ENCODE data around the gene CNOT6L. TPM values are rescaled to one million over a fixed set of nuclear protein-coding genes. Genes with fewer than 3 reads are reported as not detected.
"Not testable (repeated sequence)": the region's sequence is repeated elsewhere in the genome, so short reads cannot be mapped to it uniquely, and the experiment has no call there.

Gene CNOT6L
- total RNA-seq = 10 to 100 TPM; 12.7 to 22.6 (median 17.2) TPM

GRCh38 chr4:77818602-77819403 is at the start of gene CNOT6L:
Gene CNOT6L, minus strand, starts transcription at chr4:77819368. Its CDS starts 60 bp downstream, at chr4:77819308.
- H3K27ac ChIP-seq = peak within 1 kb of the TSS; percentile 86 to 95
- ATAC-seq (replicated peaks in 6 of 8) = peak; percentile 29 to 61 (median 38)
- peaks cover 3 to 19% of the 10 kb centered on the region in 2 donors for H3K4me1 ChIP-seq (replicated peaks in 1 of 2)
- in situ Hi-C loops (cut with MboI; ENCODE audit: low pct_unique_long_range_greater_than_20kb in 2 of 9, low sequenced_read_pairs in 9 of 9, unreplicated experiment in 9 of 9) = no loop called here
- H3K4me3 ChIP-seq = peak within 1 kb of the TSS; percentile 84 to 100 (median 95)
- WGBS, 10 experiments = 0 to 4% (median 0%) methylated on average over 1 to 18 of the region's 89 CpGs; no CpG with 5 or more reads in 3 of the 10 experiments

DNA sequence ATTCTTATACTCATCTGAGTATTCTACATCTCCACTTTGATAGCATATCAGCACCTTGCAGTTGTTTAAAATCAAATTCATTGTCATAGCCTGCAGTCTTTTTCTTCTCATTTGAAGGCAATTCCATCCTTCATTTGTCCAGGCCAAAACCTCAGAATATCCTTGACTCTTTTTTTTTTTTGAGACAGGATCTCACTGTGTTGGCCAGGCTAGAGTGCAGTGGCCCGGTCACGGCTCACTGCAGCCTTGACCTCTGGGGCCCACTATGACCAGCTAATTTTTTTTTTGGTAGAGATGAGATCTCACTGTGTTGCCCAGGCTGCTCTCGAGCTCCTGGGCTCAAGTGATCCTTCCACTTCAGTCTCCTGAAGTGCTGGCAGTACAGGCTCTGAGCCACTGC is 46.1 kb upstream of the CNOT6L start:
- Histone ChIP-seq H3K27ac (no peak overlapping the region), H3K4me1 (replicated peaks in 1 of 2) (peaks cover 7 to 10% of the 10 kb centered on the region in 2 donors), H3K4me3 (no peak overlapping the region)
- in situ Hi-C loops (cut with MboI; ENCODE audit: low pct_unique_long_range_greater_than_20kb in 2 of 9, low sequenced_read_pairs in 9 of 9, unreplicated experiment in 9 of 9) = no loop called here
- ATAC-seq (replicated peaks in 6 of 8) = no peak
- WGBS, 10 experiments = 88 to 100% (median 93%) methylated on average over 1 to 3 of the region's 3 CpGs; no CpG with 5 or more reads in 5 of the 10 experiments

GRCh38 chr4:77863341-77863740 is 44.2 kb upstream of the CNOT6L start:
- in situ Hi-C loops (cut with MboI; ENCODE audit: low pct_unique_long_range_greater_than_20kb in 2 of 9, low sequenced_read_pairs in 9 of 9, unreplicated experiment in 9 of 9); H3K27ac ChIP-seq; ATAC-seq (replicated peaks in 6 of 8): not testable (repeated sequence)
- 0 to 82% (median 26%) methylated on average over 1 to 11 of the region's 14 CpGs; no CpG with 5 or more reads in 1 of the 10 experiments for WGBS, 10 experiments
- Histone ChIP-seq H3K4me1 (replicated peaks in 1 of 2) (peaks cover 7 to 10% of the 10 kb centered on the region in 2 donors), H3K4me3 (peak overlapping the region; percentile 62 to 74 (median 66))

DNA sequence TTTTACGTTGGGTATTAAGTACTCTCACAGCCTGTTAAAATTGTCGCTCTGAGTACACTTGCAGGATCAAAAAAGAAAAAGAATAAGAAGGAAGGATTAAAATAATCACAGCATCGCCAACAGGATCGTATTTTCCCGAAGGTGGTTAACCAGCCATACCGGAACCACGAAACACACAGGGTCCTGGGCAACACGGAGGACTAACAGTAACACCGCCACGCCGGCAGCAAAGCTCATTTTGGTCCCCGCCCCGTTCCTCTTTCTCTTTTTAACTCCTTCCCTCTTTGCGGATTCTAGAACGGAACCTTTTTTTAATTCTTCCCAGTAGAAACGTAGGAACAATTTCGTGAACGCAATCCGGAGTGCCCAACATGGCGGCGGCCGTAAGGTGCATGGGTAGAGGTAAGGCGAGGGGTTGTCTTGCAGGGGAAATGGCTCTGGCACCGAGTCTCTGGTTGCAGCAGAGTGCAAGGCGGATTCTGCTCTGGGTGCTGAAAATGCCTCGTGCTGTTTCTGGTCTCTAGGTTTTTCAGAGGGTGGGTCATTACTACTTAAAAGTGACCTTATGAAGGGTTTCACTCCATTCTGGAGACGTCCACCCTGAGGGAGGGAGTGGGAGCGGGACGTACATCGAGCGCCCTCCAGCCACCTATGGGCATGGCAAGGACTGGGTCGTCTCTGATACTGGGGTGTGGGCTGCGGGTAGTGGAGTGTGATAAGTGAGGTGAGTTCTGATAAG is 43.5 kb upstream of the CNOT6L start, which contains the start of gene MRPL1:
TSS of gene MRPL1 (plus strand) at position 353 of the 739 bp plus-strand sequence. CDS start at position 372, 19 bp downstream.
- 0 to 2% (median 1%) methylated on average over 3 to 30 of the region's 33 CpGs; no CpG with 5 or more reads in 2 of the 10 experiments for WGBS, 10 experiments
- H3K4me1 ChIP-seq (replicated peaks in 1 of 2) = peaks cover 7 to 10% of the 10 kb centered on the region in 2 donors
- peak within 1 kb of the TSS; percentile 62 to 74 (median 66) for H3K4me3 ChIP-seq
- peak within 1 kb of the TSS; percentile 85 to 93 for H3K27ac ChIP-seq
- in situ Hi-C loops (cut with MboI; ENCODE audit: low pct_unique_long_range_greater_than_20kb in 2 of 9, low sequenced_read_pairs in 9 of 9, unreplicated experiment in 9 of 9) = no loop called here
- ATAC-seq (replicated peaks in 6 of 8) = peak; percentile 76 to 96 (median 94)

- WGBS, 10 experiments = 0 to 100% (median 83%) methylated on average over 1 of the region's 1 CpG; no CpG with 5 or more reads in 4 of the 10 experiments
- peaks cover 7 to 10% of the 10 kb centered on the region in 2 donors for H3K4me1 ChIP-seq (replicated peaks in 1 of 2)
- peak overlapping the region; percentile 85 to 93 for H3K27ac ChIP-seq
- in situ Hi-C loops (cut with MboI; ENCODE audit: low pct_unique_long_range_greater_than_20kb in 2 of 9, low sequenced_read_pairs in 9 of 9, unreplicated experiment in 9 of 9) = no loop called here
- H3K4me3 ChIP-seq = peak overlapping the region; percentile 62 to 74 (median 66)
- peak in 3 of 8 experiments; percentile 63 to 80 (median 65) for ATAC-seq (replicated peaks in 6 of 8)
These were observed 42.3 kb upstream of the CNOT6L start for GRCh38 chr4:77861495-77861894.

DNA sequence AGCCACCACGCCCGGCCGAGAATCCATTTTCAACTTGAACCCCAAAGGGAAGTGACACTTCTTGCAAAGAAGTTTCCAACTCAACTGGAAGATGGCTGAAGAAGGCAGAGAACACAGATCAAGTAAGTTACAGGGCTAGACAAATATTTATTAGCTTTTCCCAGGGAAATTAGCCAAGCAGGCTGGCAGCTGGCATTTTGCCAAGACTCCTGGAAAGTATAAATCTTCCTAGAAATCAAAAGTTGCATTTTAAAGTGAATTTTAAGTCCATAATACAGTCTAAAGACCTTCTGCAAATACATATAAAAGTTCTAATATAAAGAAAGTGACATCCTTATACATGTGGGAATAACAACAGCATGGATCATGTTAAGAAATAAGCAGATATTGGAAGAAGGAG is 40.1 kb upstream of the CNOT6L start:
- no peak for ATAC-seq (replicated peaks in 6 of 8)
- in situ Hi-C loops (cut with MboI; ENCODE audit: low pct_unique_long_range_greater_than_20kb in 2 of 9, low sequenced_read_pairs in 9 of 9, unreplicated experiment in 9 of 9) = no loop called here
- WGBS, 10 experiments = 93 to 100% (median 93%) methylated on average over 2 to 3 of the region's 3 CpGs; no CpG with 5 or more reads in 7 of the 10 experiments
- peaks cover 7 to 10% of the 10 kb centered on the region in 2 donors for H3K4me1 ChIP-seq (replicated peaks in 1 of 2)
- no peak overlapping the region for H3K4me3 ChIP-seq
- H3K27ac ChIP-seq = no peak overlapping the region

- H3K27ac ChIP-seq = no peak overlapping the region
- no peaks in the 10 kb centered on the region for H3K4me1 ChIP-seq (replicated peaks in 1 of 2)
- no peak for ATAC-seq (replicated peaks in 6 of 8)
- no peak overlapping the region for H3K4me3 ChIP-seq
- in situ Hi-C loops (cut with MboI; ENCODE audit: low pct_unique_long_range_greater_than_20kb in 2 of 9, low sequenced_read_pairs in 9 of 9, unreplicated experiment in 9 of 9) = no loop called here
- 13 to 100% (median 60%) methylated on average over 1 of the region's 1 CpG; no CpG with 5 or more reads in 3 of the 10 experiments for WGBS, 10 experiments
These were observed 37.0 kb upstream of the CNOT6L start for GRCh38 chr4:77856152-77856551.

DNA sequence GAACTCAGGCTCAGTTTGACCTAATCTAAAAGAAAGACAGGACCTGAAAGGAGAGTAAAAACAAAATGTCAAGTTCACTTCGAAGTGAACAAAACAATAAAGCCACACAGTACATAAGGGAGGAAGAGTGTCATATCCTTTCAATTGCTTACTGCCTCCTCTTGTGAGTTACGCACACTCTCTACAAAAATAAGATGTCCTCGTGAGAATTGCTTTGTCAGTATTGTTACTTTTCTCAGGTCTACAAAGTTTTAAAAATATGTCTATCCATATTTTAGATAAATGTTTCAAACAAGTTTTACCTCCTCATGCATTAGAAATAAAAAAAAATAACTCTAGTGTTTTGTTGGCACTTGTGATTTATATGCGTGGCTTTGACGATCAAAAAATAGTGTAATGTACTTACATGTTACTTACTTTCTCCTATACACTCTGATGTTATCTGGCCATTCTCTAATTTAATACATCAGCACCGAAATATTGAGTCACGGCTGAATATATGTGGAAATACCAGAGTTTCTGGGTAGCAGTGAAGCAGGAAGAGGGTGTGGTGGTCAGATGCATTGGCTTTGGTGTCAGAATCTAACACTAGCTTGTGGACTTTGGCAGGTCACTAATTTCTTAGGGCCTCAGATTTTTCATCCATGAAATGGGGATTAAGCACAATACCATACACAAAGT is 35.4 kb upstream of the CNOT6L start:
- peak in 2 of 8 experiments; percentile 55 to 82 for ATAC-seq (replicated peaks in 6 of 8)
- in situ Hi-C loops (cut with MboI; ENCODE audit: low pct_unique_long_range_greater_than_20kb in 2 of 9, low sequenced_read_pairs in 9 of 9, unreplicated experiment in 9 of 9) = no loop called here
- WGBS, 10 experiments = 43 to 93% (median 81%) methylated on average over 1 to 7 of the region's 7 CpGs
- Histone ChIP-seq H3K4me3 (no peak overlapping the region), H3K27ac (no peak overlapping the region), H3K4me1 (replicated peaks in 1 of 2) (no peaks in the 10 kb centered on the region)

DNA sequence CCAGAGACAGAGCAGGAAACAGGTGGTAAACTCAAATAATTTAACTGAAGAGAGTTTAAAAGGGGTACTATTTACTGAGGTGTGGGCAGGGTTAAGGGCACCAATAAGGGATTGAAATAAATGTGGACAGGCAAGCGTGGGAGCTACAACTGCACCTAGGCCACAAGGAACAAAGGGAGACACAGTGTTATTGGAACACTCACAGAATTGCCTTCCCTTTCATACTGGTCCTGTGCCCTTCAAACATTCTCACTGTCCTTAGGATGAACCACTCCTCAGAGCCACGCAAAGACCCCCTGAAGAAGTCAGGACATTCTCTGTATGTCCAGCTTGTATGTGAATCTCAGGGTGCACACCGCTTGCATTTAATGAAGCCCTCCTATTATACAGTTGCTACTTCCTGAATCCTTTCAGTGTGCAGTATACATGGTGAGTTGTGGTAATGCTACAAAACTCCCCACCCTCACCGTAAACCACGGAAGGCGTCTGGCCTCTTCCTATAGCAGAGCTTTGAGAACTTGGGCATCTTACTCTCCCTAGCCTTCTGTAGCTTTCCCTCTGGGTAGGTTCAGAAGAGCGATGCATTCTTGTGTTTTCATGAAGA is 33.8 kb upstream of the CNOT6L start:
- ATAC-seq (replicated peaks in 6 of 8) = no peak
- H3K27ac ChIP-seq = no peak overlapping the region
- no peak overlapping the region for H3K4me3 ChIP-seq
- in situ Hi-C loops (cut with MboI; ENCODE audit: low pct_unique_long_range_greater_than_20kb in 2 of 9, low sequenced_read_pairs in 9 of 9, unreplicated experiment in 9 of 9) = no loop called here
- H3K4me1 ChIP-seq (replicated peaks in 1 of 2) = no peaks in the 10 kb centered on the region
- WGBS, 10 experiments = 50 to 94% (median 75%) methylated on average over 1 to 5 of the region's 7 CpGs; no CpG with 5 or more reads in 1 of the 10 experiments

- Histone ChIP-seq H3K4me3 (no peak overlapping the region), H3K4me1 (replicated peaks in 1 of 2) (no peaks in the 10 kb centered on the region), H3K27ac (no peak overlapping the region)
- in situ Hi-C loops (cut with MboI; ENCODE audit: low pct_unique_long_range_greater_than_20kb in 2 of 9, low sequenced_read_pairs in 9 of 9, unreplicated experiment in 9 of 9) = no loop called here
- 40 to 100% (median 80%) methylated on average over 2 to 7 of the region's 12 CpGs; no CpG with 5 or more reads in 1 of the 10 experiments for WGBS, 10 experiments
- ATAC-seq (replicated peaks in 6 of 8) = no peak
These were observed 30.3 kb upstream of the CNOT6L start for GRCh38 chr4:77849278-77849965.

- ATAC-seq (replicated peaks in 6 of 8) = peak in 3 of 8 experiments; percentile 39 to 83 (median 69)
- no peak overlapping the region for H3K27ac ChIP-seq
- H3K4me1 ChIP-seq (replicated peaks in 1 of 2) = no peaks in the 10 kb centered on the region
- 83 to 100% (median 97%) methylated on average over 1 to 6 of the region's 6 CpGs; no CpG with 5 or more reads in 2 of the 10 experiments for WGBS, 10 experiments
- in situ Hi-C loops (cut with MboI; ENCODE audit: low pct_unique_long_range_greater_than_20kb in 2 of 9, low sequenced_read_pairs in 9 of 9, unreplicated experiment in 9 of 9) = no loop called here
- no peak overlapping the region for H3K4me3 ChIP-seq
These were observed 29.3 kb upstream of the CNOT6L start for GRCh38 chr4:77848508-77848907.

DNA sequence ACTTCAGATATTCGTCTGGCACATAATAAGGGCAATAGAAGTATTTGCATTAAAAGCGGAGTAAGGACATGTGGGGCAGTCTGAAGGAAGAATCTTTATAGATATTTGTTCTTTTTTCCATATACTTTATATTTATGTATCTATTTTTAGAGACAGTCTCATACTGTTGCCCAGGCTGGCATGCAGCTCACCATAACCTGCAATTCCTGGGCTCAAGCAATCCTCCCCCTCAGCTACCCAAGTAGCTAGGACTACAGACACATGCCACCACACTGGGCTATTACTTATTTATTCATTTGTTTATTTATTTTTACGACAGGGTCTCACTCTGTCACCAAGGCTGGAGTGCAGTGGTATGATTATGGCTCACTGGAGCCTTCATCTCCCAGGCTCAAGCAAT is 26.8 kb upstream of the CNOT6L start:
- H3K27ac ChIP-seq = no peak overlapping the region
- WGBS, 10 experiments = 48 to 100% (median 80%) methylated on average over 1 to 3 of the region's 3 CpGs; no CpG with 5 or more reads in 2 of the 10 experiments
- in situ Hi-C loops (cut with MboI; ENCODE audit: low pct_unique_long_range_greater_than_20kb in 2 of 9, low sequenced_read_pairs in 9 of 9, unreplicated experiment in 9 of 9) = no loop called here
- no peak for ATAC-seq (replicated peaks in 6 of 8)
- no peak overlapping the region for H3K4me3 ChIP-seq
- H3K4me1 ChIP-seq (replicated peaks in 1 of 2) = no peaks in the 10 kb centered on the region
